ENCODE data around the gene KCNJ10.

The KCNJ10 gene

DNA sequence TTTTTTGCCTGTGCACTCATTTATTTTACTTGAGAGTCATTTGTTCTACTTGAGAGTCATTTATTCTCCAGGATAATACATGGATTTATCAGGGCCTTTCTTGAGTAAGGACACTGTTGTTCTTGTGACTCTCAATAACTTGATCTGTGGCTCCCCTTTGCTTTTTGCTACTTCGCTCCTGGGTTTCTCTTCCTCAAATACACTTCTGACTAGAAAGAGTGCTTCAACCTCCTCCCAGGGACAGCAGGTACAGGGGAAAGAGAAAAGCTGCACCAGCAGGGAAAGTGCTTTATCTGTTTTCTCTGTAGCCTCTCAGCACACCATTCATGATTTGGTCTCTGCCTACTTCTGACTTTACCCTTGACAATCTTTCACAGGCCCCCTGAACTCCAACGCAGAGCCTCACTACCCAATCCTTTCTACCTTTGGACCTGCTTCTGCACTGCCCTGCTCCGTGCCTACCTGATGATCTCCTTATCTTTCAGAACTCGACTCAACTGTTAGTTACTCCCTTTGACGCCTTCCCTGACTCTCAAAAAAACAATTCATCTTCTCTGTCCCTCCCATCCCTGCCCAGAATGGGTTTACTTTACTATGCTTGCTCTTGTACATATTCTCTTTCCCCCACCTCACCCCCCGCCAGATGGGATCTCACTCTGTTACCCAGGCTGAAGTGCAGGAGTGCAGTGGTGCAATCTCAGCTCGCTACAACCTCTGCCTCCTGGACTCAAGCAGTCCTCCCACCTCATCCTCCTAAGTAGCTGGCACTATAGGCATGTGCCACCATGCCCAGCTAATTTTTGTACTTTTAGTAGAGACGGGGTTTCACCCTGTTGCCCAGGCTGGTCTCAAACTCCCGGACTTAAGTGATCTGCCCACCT, 22.6 kb downstream of the KCNJ10 start:
- TF ChIP-seq CREB1 (IDR thresholded peaks at IDR 0.05; ENCODE audit: low read depth) (no peak), ZBTB7A (IDR thresholded peaks at IDR 0.05; ENCODE audit: low read depth) (no peak), EP300 (IDR thresholded peaks at IDR 0.05; ENCODE audit: borderline replicate concordance) (no peak), TCF12 (IDR thresholded peaks at IDR 0.05; ENCODE audit: low read depth) (no peak), EGR1 (IDR thresholded peaks at IDR 0.05) (no peak), RAD21 (IDR thresholded peaks at IDR 0.05; ENCODE audit: low read depth) (no peak), NFIC (IDR thresholded peaks at IDR 0.05) (no peak), YY1 (IDR thresholded peaks at IDR 0.05; ENCODE audit: low read depth) (no peak), TEAD4 (IDR thresholded peaks at IDR 0.05) (no peak), TAF1 (IDR thresholded peaks at IDR 0.05; ENCODE audit: low read depth) (no peak)
- TF ChIP-seq, protein P1, sequence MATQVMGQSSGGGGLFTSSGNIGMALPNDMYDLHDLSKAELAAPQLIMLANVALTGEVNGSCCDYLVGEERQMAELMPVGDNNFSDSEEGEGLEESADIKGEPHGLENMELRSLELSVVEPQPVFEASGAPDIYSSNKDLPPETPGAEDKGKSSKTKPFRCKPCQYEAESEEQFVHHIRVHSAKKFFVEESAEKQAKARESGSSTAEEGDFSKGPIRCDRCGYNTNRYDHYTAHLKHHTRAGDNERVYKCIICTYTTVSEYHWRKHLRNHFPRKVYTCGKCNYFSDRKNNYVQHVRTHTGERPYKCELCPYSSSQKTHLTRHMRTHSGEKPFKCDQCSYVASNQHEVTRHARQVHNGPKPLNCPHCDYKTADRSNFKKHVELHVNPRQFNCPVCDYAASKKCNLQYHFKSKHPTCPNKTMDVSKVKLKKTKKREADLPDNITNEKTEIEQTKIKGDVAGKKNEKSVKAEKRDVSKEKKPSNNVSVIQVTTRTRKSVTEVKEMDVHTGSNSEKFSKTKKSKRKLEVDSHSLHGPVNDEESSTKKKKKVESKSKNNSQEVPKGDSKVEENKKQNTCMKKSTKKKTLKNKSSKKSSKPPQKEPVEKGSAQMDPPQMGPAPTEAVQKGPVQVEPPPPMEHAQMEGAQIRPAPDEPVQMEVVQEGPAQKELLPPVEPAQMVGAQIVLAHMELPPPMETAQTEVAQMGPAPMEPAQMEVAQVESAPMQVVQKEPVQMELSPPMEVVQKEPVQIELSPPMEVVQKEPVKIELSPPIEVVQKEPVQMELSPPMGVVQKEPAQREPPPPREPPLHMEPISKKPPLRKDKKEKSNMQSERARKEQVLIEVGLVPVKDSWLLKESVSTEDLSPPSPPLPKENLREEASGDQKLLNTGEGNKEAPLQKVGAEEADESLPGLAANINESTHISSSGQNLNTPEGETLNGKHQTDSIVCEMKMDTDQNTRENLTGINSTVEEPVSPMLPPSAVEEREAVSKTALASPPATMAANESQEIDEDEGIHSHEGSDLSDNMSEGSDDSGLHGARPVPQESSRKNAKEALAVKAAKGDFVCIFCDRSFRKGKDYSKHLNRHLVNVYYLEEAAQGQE (IDR thresholded peaks at IDR 0.05; ENCODE audit: low read depth) = no peak
- TF ChIP-seq, protein P2, sequence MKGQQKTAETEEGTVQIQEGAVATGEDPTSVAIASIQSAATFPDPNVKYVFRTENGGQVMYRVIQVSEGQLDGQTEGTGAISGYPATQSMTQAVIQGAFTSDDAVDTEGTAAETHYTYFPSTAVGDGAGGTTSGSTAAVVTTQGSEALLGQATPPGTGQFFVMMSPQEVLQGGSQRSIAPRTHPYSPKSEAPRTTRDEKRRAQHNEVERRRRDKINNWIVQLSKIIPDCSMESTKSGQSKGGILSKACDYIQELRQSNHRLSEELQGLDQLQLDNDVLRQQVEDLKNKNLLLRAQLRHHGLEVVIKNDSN (IDR thresholded peaks at IDR 0.05) = no peak
- TF ChIP-seq, protein P3, sequence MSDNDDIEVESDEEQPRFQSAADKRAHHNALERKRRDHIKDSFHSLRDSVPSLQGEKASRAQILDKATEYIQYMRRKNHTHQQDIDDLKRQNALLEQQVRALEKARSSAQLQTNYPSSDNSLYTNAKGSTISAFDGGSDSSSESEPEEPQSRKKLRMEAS (IDR thresholded peaks at IDR 0.05) = no peak

DNA sequence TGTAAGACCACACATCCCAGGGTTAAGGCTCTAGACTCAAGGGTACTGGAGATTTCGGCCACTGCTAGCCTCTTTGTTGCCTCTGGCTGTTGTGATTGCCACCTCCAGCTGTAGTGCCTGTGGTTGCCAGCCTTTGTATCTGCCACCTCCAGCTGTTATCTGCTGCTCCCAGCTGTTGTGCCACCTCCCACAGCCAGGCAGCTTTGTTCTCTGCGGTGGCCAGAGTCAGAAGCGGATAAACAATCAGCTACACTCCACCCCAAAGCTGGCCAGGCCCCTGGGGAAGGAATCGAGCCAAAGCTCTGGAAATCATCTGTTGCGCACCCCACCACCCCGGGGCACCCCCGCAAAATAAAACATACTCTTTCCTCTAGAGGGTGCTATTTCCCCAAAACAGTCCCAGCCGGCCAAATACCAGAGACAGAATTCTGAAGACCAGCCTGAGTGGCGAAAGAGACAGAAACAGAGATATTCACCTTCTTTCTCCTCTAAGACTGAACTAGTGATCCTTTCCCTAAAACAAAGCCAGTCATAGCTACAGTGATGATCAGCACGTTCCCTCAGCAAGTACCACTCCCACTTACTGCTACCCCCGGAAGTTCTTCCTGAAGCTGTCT, 23.4 kb downstream of the KCNJ10 start:
- TF ChIP-seq NFIC (IDR thresholded peaks at IDR 0.05) = no peak
- 0 out of 2 replicates have a peak, but pooled peaks have one; percentile 30 for TF ChIP-seq EGR1 (IDR thresholded peaks at IDR 0.05)
- TF ChIP-seq RAD21 (IDR thresholded peaks at IDR 0.05; ENCODE audit: low read depth) = peak; percentile 78

DNA sequence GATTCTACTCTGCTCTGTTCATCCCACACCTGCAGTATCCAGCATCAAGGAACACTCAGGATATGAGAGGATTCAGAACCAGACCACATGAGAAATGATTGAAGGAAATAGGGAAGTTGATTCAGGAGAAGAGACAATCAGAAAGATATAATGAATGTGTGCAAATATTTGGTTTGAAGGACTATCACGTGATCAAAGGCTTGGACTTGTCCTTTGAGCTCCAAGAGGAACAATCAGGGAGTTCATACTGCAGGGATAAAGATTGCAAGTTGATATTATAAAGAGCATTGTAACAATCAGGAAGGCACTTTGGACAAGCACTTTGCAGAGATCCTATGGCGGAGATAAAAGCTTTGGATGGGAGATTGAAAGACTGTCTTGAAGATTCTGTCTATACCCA, 24.3 kb downstream of the KCNJ10 start:
- no peak for TF ChIP-seq RAD21 (IDR thresholded peaks at IDR 0.05; ENCODE audit: low read depth)
- TF ChIP-seq ZBTB7A (IDR thresholded peaks at IDR 0.05; ENCODE audit: low read depth) = no peak
- TF ChIP-seq TAF1 (IDR thresholded peaks at IDR 0.05; ENCODE audit: low read depth) = no peak
- no peak for TF ChIP-seq TEAD4 (IDR thresholded peaks at IDR 0.05)
- TF ChIP-seq TCF12 (IDR thresholded peaks at IDR 0.05; ENCODE audit: low read depth) = no peak
- TF ChIP-seq, protein P1 (IDR thresholded peaks at IDR 0.05; ENCODE audit: low read depth) = no peak
- TF ChIP-seq CEBPB (IDR thresholded peaks at IDR 0.05) = no peak
- TF ChIP-seq CREB1 (IDR thresholded peaks at IDR 0.05; ENCODE audit: low read depth) = no peak
- TF ChIP-seq, protein P3 (IDR thresholded peaks at IDR 0.05) = no peak
- TF ChIP-seq EGR1 (IDR thresholded peaks at IDR 0.05) = no peak
- TF ChIP-seq EP300 (IDR thresholded peaks at IDR 0.05; ENCODE audit: borderline replicate concordance) = no peak
- TF ChIP-seq, protein P2 (IDR thresholded peaks at IDR 0.05) = no peak; the same call in 1 of the 2 replicates
- no peak for TF ChIP-seq YY1 (IDR thresholded peaks at IDR 0.05; ENCODE audit: low read depth)
- TF ChIP-seq NFIC (IDR thresholded peaks at IDR 0.05) = no peak
- no peak for TF ChIP-seq FOXM1 (IDR thresholded peaks at IDR 0.05; ENCODE audit: borderline replicate concordance, low read depth)

DNA sequence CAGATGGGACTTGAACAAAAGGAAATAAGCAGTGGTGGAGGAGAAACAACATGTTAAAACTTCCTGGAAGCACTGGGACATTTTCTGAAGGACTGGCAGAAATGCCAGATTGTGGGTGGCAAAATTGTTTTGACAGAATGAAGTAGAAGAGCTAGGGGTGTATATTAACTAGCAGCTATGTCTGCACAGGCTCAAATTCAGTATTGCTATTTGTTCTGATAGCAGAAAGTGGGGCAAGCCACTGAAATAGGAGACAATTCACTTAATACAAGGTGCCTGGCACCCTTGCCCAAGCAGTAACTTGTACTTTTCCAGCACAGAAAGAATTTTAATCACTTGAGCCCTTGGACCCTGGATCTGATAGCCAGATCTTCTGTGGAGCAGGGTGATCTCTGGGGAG, 26.4 kb downstream of the KCNJ10 start:
- TF ChIP-seq EP300 (IDR thresholded peaks at IDR 0.05; ENCODE audit: borderline replicate concordance) = no peak
- TF ChIP-seq TCF12 (IDR thresholded peaks at IDR 0.05; ENCODE audit: low read depth) = no peak
- no peak for TF ChIP-seq ZBTB7A (IDR thresholded peaks at IDR 0.05; ENCODE audit: low read depth)
- no peak for TF ChIP-seq TEAD4 (IDR thresholded peaks at IDR 0.05)
- TF ChIP-seq CREB1 (IDR thresholded peaks at IDR 0.05; ENCODE audit: low read depth) = no peak
- TF ChIP-seq CEBPB (IDR thresholded peaks at IDR 0.05) = no peak
- TF ChIP-seq NFIC (IDR thresholded peaks at IDR 0.05) = no peak
- TF ChIP-seq, protein P2 (IDR thresholded peaks at IDR 0.05) = no peak

DNA sequence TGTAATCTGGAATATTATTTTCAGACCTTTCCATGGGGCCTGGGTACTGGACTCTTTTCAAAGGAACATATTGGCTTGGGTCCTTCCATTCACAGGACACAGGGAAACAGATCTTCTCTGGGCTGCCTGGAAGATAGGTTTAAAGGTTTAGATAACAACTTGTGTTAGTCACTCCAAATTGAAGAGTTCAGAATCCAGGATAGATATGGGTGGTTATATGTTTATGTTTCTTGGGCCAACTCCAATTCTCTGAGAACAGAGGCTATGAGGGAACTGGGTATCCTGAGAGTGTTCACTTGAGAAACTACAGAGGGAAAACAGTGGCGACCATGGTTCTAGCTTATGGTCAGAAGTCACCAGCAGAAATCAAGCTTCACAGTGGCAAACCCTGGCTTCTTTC, 29.5 kb downstream of the KCNJ10 start:
- no peak for TF ChIP-seq FOXM1 (IDR thresholded peaks at IDR 0.05; ENCODE audit: borderline replicate concordance, low read depth)
- no peak for TF ChIP-seq TAF1 (IDR thresholded peaks at IDR 0.05; ENCODE audit: low read depth)
- no peak for TF ChIP-seq RAD21 (IDR thresholded peaks at IDR 0.05; ENCODE audit: low read depth)
- no peak for TF ChIP-seq ZBTB7A (IDR thresholded peaks at IDR 0.05; ENCODE audit: low read depth)
- TF ChIP-seq NFIC (IDR thresholded peaks at IDR 0.05) = no peak
- TF ChIP-seq, protein P1 (IDR thresholded peaks at IDR 0.05; ENCODE audit: low read depth) = no peak
- TF ChIP-seq YY1 (IDR thresholded peaks at IDR 0.05; ENCODE audit: low read depth) = no peak
- TF ChIP-seq TEAD4 (IDR thresholded peaks at IDR 0.05) = no peak
- TF ChIP-seq TCF12 (IDR thresholded peaks at IDR 0.05; ENCODE audit: low read depth) = no peak
- no peak for TF ChIP-seq EP300 (IDR thresholded peaks at IDR 0.05; ENCODE audit: borderline replicate concordance)
- no peak for TF ChIP-seq CREB1 (IDR thresholded peaks at IDR 0.05; ENCODE audit: low read depth)
- no peak for TF ChIP-seq EGR1 (IDR thresholded peaks at IDR 0.05)
- no peak for TF ChIP-seq CEBPB (IDR thresholded peaks at IDR 0.05)
- TF ChIP-seq, protein P3 (IDR thresholded peaks at IDR 0.05) = no peak
- TF ChIP-seq, protein P2 (IDR thresholded peaks at IDR 0.05) = no peak
